IMR-90 (cell line): Measurements from ENCODE around the gene PHC1. TPM values are rescaled to one million over a fixed set of nuclear protein-coding genes. Genes with fewer than 3 reads are reported as not detected.

ENCODE experiments used
- ATAC-seq: fragments of 200-7000 bp; cut with Tn5 transposase; 2 replicates; pipeline ENCODE4 v1.9.1; 2020; ENCODE audit warnings: low read depth, mild to moderate bottlenecking, moderate library complexity
- BruUV-seq: library from RNA; stranded (reverse); fragments of 400-500 nt; replicated peaks from 2 replicates; lab custom pipeline; 2021; lab: Mats Ljungman, UMichigan
- CTCF ChIA-PET: fragments of 300-600 bp; formaldehyde crosslinking; extraction: SDS; loops from one replicate; lab custom pipeline; 2021; ENCODE audit warnings: antibody characterized with exemption; lab: Yijun Ruan, JAX
- POLR2A ChIA-PET: fragments of 300-600 bp; sonication (Branson Sonifier 250); formaldehyde crosslinking; loops from one replicate; lab custom pipeline; 2022; ENCODE audit warnings: antibody characterized with exemption; ENCODE audit not compliant: unreplicated experiment; lab: Charles Lee
- DNase-seq: peaks from one replicate; pipeline ENCODE4 v3.0.0; 2013
- H2AFZ ChIP-seq: replicated peaks from 2 replicates; pipeline ENCODE3; 2013; ENCODE audit warnings: low read length, mild to moderate bottlenecking; ENCODE audit not compliant: poor library complexity
- H2AK5ac ChIP-seq: 2 replicates; pipeline ENCODE4 v1.6.1; 2013; ENCODE audit warnings: low read depth, low read length, inconsistent platforms
- H2AK9ac ChIP-seq: replicated peaks from 2 replicates; pipeline ENCODE3; 2013; ENCODE audit warnings: mild to moderate bottlenecking, low read depth, low read length, moderate library complexity; ENCODE audit not compliant: poor library complexity
- H2BK120ac ChIP-seq: 2 replicates; pipeline ENCODE4 v1.6.1; 2013; ENCODE audit warnings: low read depth, low read length, inconsistent platforms
- H2BK15ac ChIP-seq: 3 replicates; pipeline ENCODE4 v1.6.1; 2013; ENCODE audit warnings: low read depth, low read length, inconsistent platforms
- H2BK20ac ChIP-seq: 2 replicates; pipeline ENCODE4 v1.6.1; 2013; ENCODE audit warnings: low read depth, mild to moderate bottlenecking, inconsistent platforms, low read length, moderate library complexity
- H2BK5ac ChIP-seq: 2 replicates; pipeline ENCODE4 v1.6.1; 2013; ENCODE audit warnings: mild to moderate bottlenecking, low read depth, low read length, inconsistent platforms; ENCODE audit not compliant: poor library complexity, severe bottlenecking
- H3K14ac ChIP-seq: replicated peaks from 2 replicates; pipeline ENCODE4 v1.6.1; 2013; ENCODE audit warnings: low read depth, low read length, inconsistent platforms
- H3K18ac ChIP-seq: 2 replicates; pipeline ENCODE4 v1.6.1; 2013; ENCODE audit warnings: low read depth, low read length, control low read depth
- H3K23ac ChIP-seq: 2 replicates; pipeline ENCODE4 v1.6.1; 2013; ENCODE audit warnings: low read depth, low read length, inconsistent platforms
- H3K27ac ChIP-seq: 2 replicates; pipeline ENCODE4 v1.5.1; 2013; ENCODE audit warnings: mild to moderate bottlenecking, control low read depth, low read length; ENCODE audit not compliant: insufficient read depth
- H3K27me3 ChIP-seq: 2 replicates; pipeline ENCODE4 v1.6.1; 2013; ENCODE audit warnings: low read length; ENCODE audit not compliant: control insufficient read depth, insufficient read depth
- H3K36me3 ChIP-seq: 2 replicates; pipeline ENCODE4 v1.6.1; 2013; ENCODE audit warnings: low read length, mixed read lengths; ENCODE audit not compliant: control insufficient read depth, insufficient read depth
- H3K4ac ChIP-seq: 2 replicates; pipeline ENCODE4 v1.6.1; 2013; ENCODE audit warnings: low read depth, low read length, inconsistent platforms
- H3K4me1 ChIP-seq: 2 replicates; pipeline ENCODE4 v1.6.1; 2013; ENCODE audit warnings: low read length, mixed read lengths; ENCODE audit not compliant: control insufficient read depth, insufficient read depth
- H3K4me2 ChIP-seq: 2 replicates; pipeline ENCODE4 v1.6.1; 2013; ENCODE audit warnings: low read depth, mild to moderate bottlenecking, control low read depth, low read length, moderate library complexity
- H3K4me3 ChIP-seq: 2 replicates; pipeline ENCODE4 v1.5.1; 2013; ENCODE audit warnings: low read depth, mild to moderate bottlenecking, control low read depth, low read length, moderate library complexity; ENCODE audit not compliant: insufficient read depth
- H3K56ac ChIP-seq: 2 replicates; pipeline ENCODE4 v1.6.1; 2013; ENCODE audit warnings: low read length, inconsistent platforms; ENCODE audit not compliant: insufficient read depth; ENCODE audit errors: extremely low read depth
- H3K79me1 ChIP-seq, 2 experiments: 2 replicates each; pipeline ENCODE4 v1.6.1; 2013; ENCODE audit warnings: low read length in 2 of 2, inconsistent platforms in 1 of 2, low read depth in 1 of 2
- H3K9ac ChIP-seq: 2 replicates; pipeline ENCODE4 v1.6.1; 2013; ENCODE audit warnings: low read depth, low read length, control low read depth
- H3K9me1 ChIP-seq: 2 replicates; pipeline ENCODE4 v1.6.1; 2013; ENCODE audit warnings: low read length, inconsistent platforms; ENCODE audit not compliant: insufficient read depth
- H3K9me3 ChIP-seq: 2 replicates; pipeline ENCODE4 v1.6.1; 2013; ENCODE audit warnings: low read length; ENCODE audit not compliant: control insufficient read depth, insufficient read depth
- H4K20me1 ChIP-seq: 2 replicates; pipeline ENCODE4 v1.6.1; 2013; ENCODE audit warnings: low read length, inconsistent platforms; ENCODE audit not compliant: insufficient read depth
- H4K5ac ChIP-seq: 2 replicates; pipeline ENCODE4 v1.6.1; 2013; ENCODE audit warnings: mild to moderate bottlenecking, low read depth, low read length, control low read depth
- H4K8ac ChIP-seq, 2 experiments: 2 replicates each; pipeline ENCODE4 v1.6.1; 2013; ENCODE audit warnings: low read depth in 2 of 2, low read length in 2 of 2, control low read depth in 1 of 2, inconsistent platforms in 1 of 2
- H4K91ac ChIP-seq: 2 replicates; pipeline ENCODE4 v1.6.1; 2013; ENCODE audit warnings: low read depth, low read length, inconsistent platforms; ENCODE audit not compliant: insufficient read depth
- BHLHE40 ChIP-seq: fragments of 150-350 bp; IDR thresholded peaks from 2 replicates; pipeline ENCODE4 v1.6.1; 2016; ENCODE audit warnings: mild to moderate bottlenecking, low read depth, low read length
- CEBPB ChIP-seq: IDR thresholded peaks from 2 replicates; pipeline ENCODE4 v1.6.1; 2012; ENCODE audit warnings: low read depth, low read length, improper control_type of control experiment
- CHD1 ChIP-seq: IDR thresholded peaks from 2 replicates; pipeline ENCODE4 v1.6.1; 2012; ENCODE audit warnings: low read depth, low read length, improper control_type of control experiment
- ELK1 ChIP-seq: fragments of 150-350 bp; IDR thresholded peaks from 2 replicates; pipeline ENCODE4 v1.6.1; 2016; ENCODE audit warnings: low read depth, mild to moderate bottlenecking, low read length, moderate library complexity, borderline replicate concordance
- FOS ChIP-seq: fragments of 150-350 bp; IDR thresholded peaks from 2 replicates; pipeline ENCODE4 v1.6.1; 2016; ENCODE audit warnings: low read depth, low read length
- MAFK ChIP-seq: IDR thresholded peaks from 2 replicates; pipeline ENCODE4 v1.6.1; 2012; ENCODE audit warnings: low read depth, low read length, improper control_type of control experiment
- MAZ ChIP-seq: IDR thresholded peaks from 2 replicates; pipeline ENCODE4 v1.6.1; 2012; ENCODE audit warnings: low read depth, mild to moderate bottlenecking, low read length, improper control_type of control experiment, moderate library complexity, borderline replicate concordance
- MXI1 ChIP-seq: IDR thresholded peaks from 2 replicates; pipeline ENCODE4 v1.6.1; 2012; ENCODE audit warnings: low read depth, mild to moderate bottlenecking, low read length, moderate library complexity, borderline replicate concordance
- NFE2L2 ChIP-seq: fragments of 150-350 bp; IDR thresholded peaks from 2 replicates; pipeline ENCODE4 v1.6.1; 2016; ENCODE audit warnings: low read depth, mild to moderate bottlenecking, low read length
- POLR2A ChIP-seq: IDR thresholded peaks from 2 replicates; pipeline ENCODE4 v1.6.1; 2012; ENCODE audit warnings: mild to moderate bottlenecking, low read depth, low read length
- RAD21 ChIP-seq: IDR thresholded peaks from 2 replicates; pipeline ENCODE4 v1.6.1; 2012; ENCODE audit warnings: low read length, improper control_type of control experiment
- RCOR1 ChIP-seq: IDR thresholded peaks from 2 replicates; pipeline ENCODE4 v1.6.1; 2012; ENCODE audit warnings: mild to moderate bottlenecking, low read length, improper control_type of control experiment; ENCODE audit not compliant: insufficient replicate concordance
- RFX5 ChIP-seq: IDR thresholded peaks from 2 replicates; pipeline ENCODE4 v1.8.0; 2012; ENCODE audit warnings: low read depth, mild to moderate bottlenecking, low read length, moderate library complexity
- SMC3 ChIP-seq: fragments of 150-350 bp; IDR thresholded peaks from 2 replicates; pipeline ENCODE4 v1.6.1; 2016; ENCODE audit warnings: low read depth, mild to moderate bottlenecking, antibody characterized with exemption, low read length, moderate library complexity
- USF2 ChIP-seq: fragments of 150-350 bp; IDR thresholded peaks from 2 replicates; pipeline ENCODE4 v1.6.1; 2017; ENCODE audit warnings: mild to moderate bottlenecking, antibody characterized with exemption, low read length, low read depth
- WGBS, 2 experiments: methylation state at CpG; one replicate each; pipeline versions ENCODE4 v1.1.5 to v1.1.7; 2013; ENCODE audit warnings: missing lambda C conversion rate in 2 of 2; ENCODE audit not compliant: insufficient read length in 1 of 2; ENCODE audit errors: extremely low coverage in 2 of 2; 5-methylcytosine and 5-hydroxymethylcytosine counted together
- dilution Hi-C: fragments of 300-500 bp; cut with HindIII; formaldehyde crosslinking; loops from one replicate; pipeline ENCODE4 v1.14.3; 2018; ENCODE audit warnings: low sequenced_read_pairs; ENCODE audit not compliant: unreplicated experiment
- in situ Hi-C: fragments of 300-500 bp; cut with MboI; formaldehyde crosslinking; loops from 3 replicates; pipeline ENCODE4 v1.14.3; 2019; ENCODE audit warnings: low sequenced_read_pairs, inconsistent platforms, mixed read lengths
- intact Hi-C: fragments of 100-400 bp; cut with micrococcal nuclease; formaldehyde crosslinking; loops from 2 replicates; pipeline ENCODE4 v1.10.0; 2022
- polyA plus RNA-seq, 3 experiments: library from polyadenylated mRNA; depleted of rRNA; stranded (reverse); fragments of >200 nt; gene quantifications; 2 replicates each; pipeline ENCODE4 v1.2.3, GENCODE V29; 2012; ENCODE audit warnings: low replicate concordance in 1 of 3
- total RNA-seq: library from RNA; depleted of rRNA; stranded (reverse); fragments of >200 nt; gene quantifications from 2 replicates; pipeline ENCODE4 v1.2.3, GENCODE V29; 2012
- TF ChIP-seq, protein P1 (sequence below): conservative IDR thresholded peaks from 2 replicates; pipeline ENCODE4 v1.5.1; 2012; ENCODE audit warnings: mild to moderate bottlenecking, low read depth, low read length, improper control_type of control experiment

PHC1 gene
- total and polyA plus RNA-seq, 2 of the 4 experiments (the other 2 are of a cell fraction): 9.1 to 23.1 TPM

DNA sequence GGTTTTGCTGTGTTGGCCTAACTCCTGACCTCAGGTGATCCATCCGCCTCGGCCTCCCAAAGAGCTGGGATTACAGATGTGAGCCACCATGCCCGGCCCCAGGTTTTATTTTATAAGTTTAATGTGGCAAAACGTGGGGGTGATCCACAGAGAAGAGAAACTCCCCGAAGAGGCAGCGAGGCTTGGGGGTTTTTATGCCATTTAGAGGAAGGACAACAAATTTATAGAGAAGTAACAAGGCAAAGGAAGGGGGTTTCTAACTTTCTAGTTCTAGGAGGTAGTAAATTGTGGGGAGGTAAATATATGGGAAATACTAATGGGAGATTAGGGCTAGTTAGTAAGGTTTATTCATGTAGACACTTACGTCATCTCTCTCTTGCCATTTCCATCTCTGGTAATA lies 17.2 kb upstream of the PHC1 start:
- H3K36me3 ChIP-seq: no peaks in the 10 kb centered on the region
- H3K18ac ChIP-seq: no peak overlapping the region
- ATAC-seq (no peak), DNase-seq (no peak)
- WGBS, 2 experiments: 90% methylated on average over 2 of the region's 7 CpGs; no CpG with 5 or more reads in 1 of the 2 experiments
- intact Hi-C loops (loop anchor here (10.0 kb wide), 1 partner anchor 352 kb away; the partner anchor contains the start of gene CLEC4E), in situ Hi-C loops (no loop called here), dilution Hi-C loops (no loop called here)
- H3K14ac ChIP-seq: no peak overlapping the region
- no peak overlapping the region for H3K27ac ChIP-seq
- H2AK9ac ChIP-seq: no peak overlapping the region
- no peak overlapping the region for H2BK20ac ChIP-seq
- H3K9me1 ChIP-seq: no peaks in the 10 kb centered on the region
- H3K4ac ChIP-seq: no peak overlapping the region
- POLR2A ChIA-PET: no interaction called here
- no peaks in the 10 kb centered on the region for H4K20me1 ChIP-seq
- H2BK5ac ChIP-seq: no peak overlapping the region
- H3K79me1 ChIP-seq: no peaks in the 10 kb centered on the region
- H3K56ac ChIP-seq: no peak overlapping the region
- no TSS peak for BruUV-seq
- H3K23ac ChIP-seq: no peak overlapping the region
- H2AK5ac ChIP-seq: no peak overlapping the region
- H3K4me3 ChIP-seq: no peak overlapping the region
- H2BK15ac ChIP-seq: no peak overlapping the region
- peaks cover 5% of the 10 kb centered on the region for H3K27me3 ChIP-seq
- CTCF ChIA-PET: interaction anchor here (1.0 kb wide), 1 partner anchor 215 kb away, joined by 3 read pairs; no protein-coding TSS in a partner anchor
- no peak overlapping the region for H4K91ac ChIP-seq
- no peak overlapping the region for H2BK120ac ChIP-seq
- H4K5ac ChIP-seq: no peak overlapping the region
- H2AFZ ChIP-seq: no peak overlapping the region
- H3K4me2 ChIP-seq: no peak overlapping the region
- TF ChIP-seq ELK1: no peak
- TF ChIP-seq MAZ: no peak
- TF ChIP-seq MAFK: no peak
- TF ChIP-seq USF2: no peak
- no peak for TF ChIP-seq FOS
- TF ChIP-seq RFX5: no peak
- TF ChIP-seq CHD1: no peak
- TF ChIP-seq POLR2A: no peak
- TF ChIP-seq, protein P1, sequence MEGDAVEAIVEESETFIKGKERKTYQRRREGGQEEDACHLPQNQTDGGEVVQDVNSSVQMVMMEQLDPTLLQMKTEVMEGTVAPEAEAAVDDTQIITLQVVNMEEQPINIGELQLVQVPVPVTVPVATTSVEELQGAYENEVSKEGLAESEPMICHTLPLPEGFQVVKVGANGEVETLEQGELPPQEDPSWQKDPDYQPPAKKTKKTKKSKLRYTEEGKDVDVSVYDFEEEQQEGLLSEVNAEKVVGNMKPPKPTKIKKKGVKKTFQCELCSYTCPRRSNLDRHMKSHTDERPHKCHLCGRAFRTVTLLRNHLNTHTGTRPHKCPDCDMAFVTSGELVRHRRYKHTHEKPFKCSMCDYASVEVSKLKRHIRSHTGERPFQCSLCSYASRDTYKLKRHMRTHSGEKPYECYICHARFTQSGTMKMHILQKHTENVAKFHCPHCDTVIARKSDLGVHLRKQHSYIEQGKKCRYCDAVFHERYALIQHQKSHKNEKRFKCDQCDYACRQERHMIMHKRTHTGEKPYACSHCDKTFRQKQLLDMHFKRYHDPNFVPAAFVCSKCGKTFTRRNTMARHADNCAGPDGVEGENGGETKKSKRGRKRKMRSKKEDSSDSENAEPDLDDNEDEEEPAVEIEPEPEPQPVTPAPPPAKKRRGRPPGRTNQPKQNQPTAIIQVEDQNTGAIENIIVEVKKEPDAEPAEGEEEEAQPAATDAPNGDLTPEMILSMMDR: no peak
- TF ChIP-seq RAD21: no peak
- no peak for TF ChIP-seq SMC3
- no peak for TF ChIP-seq NFE2L2
- no peak for TF ChIP-seq RCOR1
- no peak for TF ChIP-seq MXI1
- TF ChIP-seq BHLHE40: no peak
- no peak for TF ChIP-seq CEBPB
- H4K8ac ChIP-seq: no peak overlapping the region
- no peaks in the 10 kb centered on the region for H3K4me1 ChIP-seq
- no peak overlapping the region for H3K9ac ChIP-seq
- H3K9me3 ChIP-seq: no peaks in the 10 kb centered on the region
